ENCODE results near the gene TECTB.

TECTB gene

GRCh38 chr10:112275512-112276245 is 7.5 kb upstream of the TECTB start:
- DNase-seq (ENCODE audit: low read depth) = no peak

DNA sequence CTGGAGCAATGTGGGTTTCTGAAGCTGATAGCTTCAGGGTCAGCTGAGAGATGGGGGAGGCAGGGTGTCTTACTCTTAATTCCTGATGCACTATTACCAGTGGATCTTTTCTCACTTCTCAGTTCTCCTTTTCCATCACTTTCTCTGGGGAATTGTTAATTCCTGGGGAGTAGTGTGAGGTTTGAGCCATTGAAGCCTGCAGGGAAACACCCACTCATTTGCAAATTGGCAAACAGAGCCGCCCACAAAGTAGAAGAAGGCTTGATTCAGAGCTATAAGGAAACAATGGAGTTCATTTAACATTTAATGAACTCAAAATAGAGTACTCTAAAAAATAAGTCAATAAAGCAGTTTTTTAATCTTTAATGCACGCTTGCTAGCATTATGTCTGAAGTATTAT is 4.3 kb upstream of the TECTB start:
- DNase-seq (ENCODE audit: low read depth) = no peak

DNA sequence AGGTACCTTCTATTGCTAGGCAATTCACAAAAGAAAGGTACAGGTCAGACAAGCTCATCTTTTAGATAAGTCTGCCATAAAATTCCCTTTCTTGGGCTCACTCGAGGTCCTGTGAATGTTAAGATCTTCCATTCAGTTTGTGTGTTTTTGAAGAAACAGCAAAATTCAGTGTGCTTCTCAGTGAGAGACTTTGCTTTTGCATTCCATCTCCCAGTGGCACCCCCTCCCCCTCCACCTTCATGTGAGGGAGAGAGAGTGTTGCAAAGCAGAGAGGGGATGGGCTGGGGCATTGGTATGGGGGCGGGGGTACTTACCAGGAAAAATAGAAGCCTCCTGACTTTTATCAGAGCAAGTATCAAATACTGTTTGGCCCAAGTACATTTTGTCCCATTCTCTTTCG is 3.8 kb upstream of the TECTB start:
- DNase-seq (ENCODE audit: low read depth) = no peak

DNA sequence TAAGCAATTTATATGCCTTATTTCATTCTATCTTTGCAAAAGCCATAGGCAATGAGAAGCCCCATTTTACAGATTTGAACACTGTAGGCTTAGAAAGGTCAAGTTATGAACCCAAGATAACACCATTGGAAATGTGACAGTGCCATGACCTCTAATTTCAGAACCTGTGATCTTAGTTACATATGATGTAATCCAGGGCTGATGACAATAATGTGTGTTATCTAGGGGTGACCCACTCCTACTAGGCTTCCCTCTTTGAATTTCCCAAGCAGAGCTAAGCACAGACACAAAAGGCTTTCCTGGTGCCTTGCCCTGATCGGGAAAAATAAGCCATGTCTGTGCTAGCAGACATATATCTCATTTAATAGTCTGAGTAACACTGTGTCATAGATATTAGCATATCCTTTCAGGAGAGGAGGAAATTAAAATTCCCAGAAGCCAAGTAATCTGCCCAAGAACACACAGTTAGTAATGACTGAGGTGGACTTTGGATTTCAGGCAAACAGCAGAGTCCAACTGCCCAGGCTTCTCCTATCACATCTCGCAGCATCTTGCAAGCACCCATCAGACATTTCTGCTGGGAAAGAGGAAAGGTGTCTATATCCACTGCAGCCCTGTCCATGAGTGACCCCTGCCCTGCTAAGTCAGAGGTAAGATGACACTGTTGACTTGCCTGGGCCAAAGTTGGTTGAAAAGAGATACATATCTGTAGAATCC is 2.8 kb upstream of the TECTB start:
- no peak for DNase-seq (ENCODE audit: low read depth)

DNA sequence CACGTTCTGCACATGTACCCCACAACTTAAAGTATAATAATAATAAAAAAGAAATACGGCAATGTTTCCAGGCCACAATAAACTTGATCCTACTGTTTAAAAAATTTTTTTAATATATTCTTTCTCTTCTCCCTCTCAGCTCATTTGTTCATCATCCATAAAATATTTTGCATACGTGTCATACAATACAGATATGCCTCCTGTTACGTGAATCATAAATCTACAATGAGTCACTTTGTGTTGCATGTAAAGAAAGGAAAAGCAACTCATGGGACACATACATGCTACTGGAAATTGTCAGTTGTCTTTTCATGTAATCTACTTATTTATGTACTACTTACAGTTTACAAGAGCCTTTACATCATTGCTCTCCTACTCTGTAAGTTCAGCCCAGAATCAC is 1.1 kb upstream of the TECTB start:
- no peak for DNase-seq (ENCODE audit: low read depth)

GRCh38 chr10:112286837-112287818 is 3.9 kb downstream of the TECTB start:
- DNase-seq (ENCODE audit: low read depth) = no peak

GRCh38 chr10:112287844-112288243 is 4.6 kb downstream of the TECTB start:
- DNase-seq (ENCODE audit: low read depth) = no peak

DNA sequence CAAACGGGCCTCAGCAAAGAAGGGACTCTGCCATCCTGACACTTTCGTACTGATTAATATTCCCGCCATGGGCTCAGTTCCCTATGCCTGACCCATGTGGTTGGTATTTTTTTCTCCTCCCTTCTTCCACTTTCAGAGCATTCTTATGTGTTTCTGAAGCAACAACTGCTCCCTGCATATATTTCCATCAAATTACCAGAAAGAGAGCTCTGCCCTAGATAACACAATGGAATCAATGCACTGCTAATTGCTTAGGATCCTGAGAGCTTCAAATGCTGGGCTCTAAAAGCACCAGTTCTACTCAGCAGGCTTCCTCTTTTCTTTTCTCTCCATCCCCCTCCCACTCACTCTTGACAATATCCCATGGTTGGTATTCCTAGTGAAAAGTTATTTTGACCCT is 5.3 kb downstream of the TECTB start:
- no peak for DNase-seq (ENCODE audit: low read depth)

GRCh38 chr10:112289373-112290053 is 6.3 kb downstream of the TECTB start:
- no peak for DNase-seq (ENCODE audit: low read depth)

DNA sequence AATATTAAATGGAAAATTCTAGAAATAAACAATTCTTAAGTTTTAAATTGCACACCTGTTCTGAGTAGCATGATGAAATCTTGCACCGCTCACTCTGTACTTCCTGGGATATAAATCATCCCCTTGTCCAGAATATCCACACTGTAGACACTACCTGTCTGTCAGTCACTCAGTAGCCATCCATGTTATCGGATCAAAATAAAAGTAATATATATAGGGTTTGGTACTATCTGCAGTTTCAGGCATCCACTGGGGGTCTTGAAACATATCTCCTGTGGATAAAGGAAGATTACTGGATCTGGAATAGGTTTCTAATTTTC is 6.8 kb downstream of the TECTB start:
- no peak for DNase-seq (ENCODE audit: low read depth)

DNA sequence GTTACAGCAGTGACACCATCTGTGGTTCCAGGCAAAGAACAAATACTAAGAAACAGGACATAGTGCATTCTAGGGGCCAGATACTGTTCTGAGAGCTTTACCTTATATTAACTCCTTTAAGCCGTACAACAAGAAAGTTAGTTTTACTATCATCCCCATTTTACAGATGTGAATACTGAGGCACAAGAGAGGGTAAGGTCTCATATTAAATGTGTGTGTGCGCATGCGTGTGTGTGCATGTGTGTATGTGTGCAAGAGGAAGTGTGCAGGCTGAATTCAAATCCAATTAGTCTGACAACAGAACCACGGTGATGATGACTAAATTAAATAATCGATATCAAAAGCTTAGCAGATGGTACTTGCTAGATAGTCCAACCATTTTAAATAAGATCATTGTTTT is 11.0 kb downstream of the TECTB start:
- DNase-seq (ENCODE audit: low read depth) = no peak

DNA sequence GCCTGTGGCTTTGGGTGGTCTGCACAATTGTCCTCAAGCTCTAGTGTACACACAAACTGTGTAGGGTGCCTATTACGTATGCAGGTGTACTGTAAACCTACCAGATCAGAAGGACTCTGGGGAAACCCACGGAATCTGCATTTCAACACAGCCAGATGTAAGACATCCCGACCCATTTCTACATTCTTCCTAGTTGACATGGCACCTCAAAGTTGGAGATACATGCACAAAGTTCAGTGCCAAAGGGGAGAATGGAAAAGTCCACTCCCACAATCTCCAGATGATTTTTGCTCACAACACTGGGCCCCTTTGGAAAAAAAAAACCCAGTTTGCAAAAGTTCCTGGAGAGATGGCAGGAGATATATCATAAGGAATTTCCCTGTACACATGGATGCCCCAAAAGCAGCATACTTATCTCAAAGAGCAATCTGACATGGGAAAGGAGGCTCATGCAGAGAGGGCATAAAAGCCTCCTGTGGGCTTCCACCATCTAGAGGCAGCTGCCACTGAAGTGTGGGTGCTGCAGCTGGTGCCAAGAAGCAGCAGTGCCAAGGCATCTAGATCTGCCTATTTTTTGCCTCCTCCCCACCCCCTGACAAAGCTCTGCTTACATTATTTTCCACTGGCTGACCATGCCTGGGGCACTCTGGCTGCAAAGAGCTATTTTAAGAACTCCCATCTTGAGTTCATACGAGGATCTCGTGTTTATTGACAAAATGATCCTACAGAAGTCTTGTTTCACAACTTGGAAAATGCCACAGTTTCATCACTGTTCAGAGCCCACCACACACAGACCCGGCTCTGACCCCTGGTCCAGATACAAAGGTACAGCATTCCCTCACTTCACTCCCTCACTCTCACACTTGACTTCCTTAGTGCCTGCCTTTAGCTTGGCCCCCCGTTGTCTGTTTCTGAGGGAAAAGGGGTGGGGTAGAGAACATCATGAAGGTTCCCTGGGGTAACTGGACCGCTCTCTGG is 12.9 kb downstream of the TECTB start:
- no peak for DNase-seq (ENCODE audit: low read depth)

DNA sequence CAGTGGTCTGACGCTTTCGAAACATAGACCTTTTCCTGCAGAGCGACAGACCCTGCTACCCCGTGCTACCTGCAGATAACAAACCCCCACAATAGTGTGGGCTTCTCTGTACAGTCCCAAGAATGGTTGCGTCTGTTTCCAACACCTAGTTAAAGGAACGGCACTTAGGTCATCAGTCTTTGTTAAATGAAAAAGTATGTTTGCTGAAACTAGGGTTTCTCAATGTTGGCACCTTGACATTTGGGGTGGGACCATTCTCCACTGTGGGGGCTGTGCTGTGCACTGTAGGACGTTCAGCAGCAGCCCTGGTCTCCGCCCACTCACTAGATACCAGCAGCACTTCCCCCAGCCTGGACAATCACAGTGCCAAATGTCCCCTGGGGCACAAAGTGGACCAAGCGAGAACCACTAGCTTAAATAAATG is 13.7 kb downstream of the TECTB start:
- DNase-seq (ENCODE audit: low read depth) = no peak

GRCh38 chr10:112298581-112298980 is 15.4 kb downstream of the TECTB start:
- DNase-seq (ENCODE audit: low read depth) = no peak

DNA sequence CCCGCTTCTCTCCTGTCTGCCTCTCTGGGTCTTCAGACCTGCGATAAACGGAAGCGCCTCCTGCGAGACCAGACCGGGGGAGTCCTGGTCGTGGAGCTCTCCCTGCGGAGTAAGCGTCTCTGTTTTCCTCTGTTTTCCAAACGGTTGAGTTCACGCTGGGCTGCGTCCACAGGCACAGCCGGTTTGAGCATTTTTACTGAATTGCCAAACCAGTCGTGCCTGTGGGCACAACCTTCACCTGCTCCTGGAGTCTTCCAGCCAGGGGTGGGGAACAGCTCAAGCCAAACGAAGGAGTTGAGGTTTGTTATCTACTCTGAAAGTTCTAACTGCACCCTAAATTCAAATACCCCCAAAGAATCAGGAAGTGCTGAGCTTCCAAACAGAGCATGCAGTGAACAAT is 16.3 kb downstream of the TECTB start:
- DNase-seq (ENCODE audit: low read depth) = no peak

DNA sequence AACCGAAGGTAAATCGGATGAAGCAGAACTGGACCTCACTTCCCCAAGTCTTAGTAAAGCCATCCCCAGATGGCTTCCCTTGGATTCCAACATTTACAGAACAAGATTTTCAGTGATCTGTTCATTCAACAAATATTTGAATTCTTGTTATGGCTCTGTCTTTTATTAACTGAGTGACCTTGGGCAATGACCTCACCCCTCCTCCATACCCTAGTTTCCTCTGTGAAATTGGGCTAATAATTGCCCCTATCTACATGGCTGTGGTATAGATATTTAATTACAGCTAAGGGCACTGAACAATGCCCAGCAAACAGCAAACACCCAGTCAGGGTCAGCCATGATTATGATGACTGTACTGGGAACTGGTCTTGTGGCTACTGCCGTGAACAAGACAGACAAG is 19.1 kb downstream of the TECTB start:
- no peak for DNase-seq (ENCODE audit: low read depth)

- no peak for DNase-seq (ENCODE audit: low read depth)
Measured at GRCh38 chr10:112303528-112303927, 20.3 kb downstream of the TECTB start.

DNA sequence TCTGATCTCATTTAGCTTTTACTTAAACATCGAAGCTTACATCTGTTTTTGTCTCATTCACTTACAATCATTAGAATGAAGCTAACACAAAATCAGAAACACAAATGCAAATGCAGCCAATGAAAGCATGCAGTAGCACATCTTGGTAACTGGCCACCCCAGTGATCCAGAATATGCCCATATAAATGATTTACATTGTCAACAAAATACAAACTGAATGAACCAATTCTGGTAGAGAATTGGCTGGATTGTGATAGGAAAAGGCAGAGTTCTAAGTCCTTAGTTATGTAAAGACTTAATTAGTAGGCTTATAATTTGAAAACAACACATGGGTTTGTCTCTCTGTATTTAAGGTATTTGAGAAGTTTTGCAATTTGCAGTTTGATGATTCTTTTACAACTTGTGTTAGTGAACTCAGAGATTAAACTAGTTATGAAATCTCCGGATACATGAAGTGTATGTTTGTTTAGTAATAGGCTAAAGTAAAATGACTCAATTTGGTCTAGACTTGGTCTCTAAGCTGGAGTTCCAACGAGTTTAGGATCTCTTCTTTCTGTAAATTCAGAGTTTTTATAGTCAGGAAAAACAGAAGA is 21.2 kb downstream of the TECTB start:
- no peak for DNase-seq (ENCODE audit: low read depth)

DNA sequence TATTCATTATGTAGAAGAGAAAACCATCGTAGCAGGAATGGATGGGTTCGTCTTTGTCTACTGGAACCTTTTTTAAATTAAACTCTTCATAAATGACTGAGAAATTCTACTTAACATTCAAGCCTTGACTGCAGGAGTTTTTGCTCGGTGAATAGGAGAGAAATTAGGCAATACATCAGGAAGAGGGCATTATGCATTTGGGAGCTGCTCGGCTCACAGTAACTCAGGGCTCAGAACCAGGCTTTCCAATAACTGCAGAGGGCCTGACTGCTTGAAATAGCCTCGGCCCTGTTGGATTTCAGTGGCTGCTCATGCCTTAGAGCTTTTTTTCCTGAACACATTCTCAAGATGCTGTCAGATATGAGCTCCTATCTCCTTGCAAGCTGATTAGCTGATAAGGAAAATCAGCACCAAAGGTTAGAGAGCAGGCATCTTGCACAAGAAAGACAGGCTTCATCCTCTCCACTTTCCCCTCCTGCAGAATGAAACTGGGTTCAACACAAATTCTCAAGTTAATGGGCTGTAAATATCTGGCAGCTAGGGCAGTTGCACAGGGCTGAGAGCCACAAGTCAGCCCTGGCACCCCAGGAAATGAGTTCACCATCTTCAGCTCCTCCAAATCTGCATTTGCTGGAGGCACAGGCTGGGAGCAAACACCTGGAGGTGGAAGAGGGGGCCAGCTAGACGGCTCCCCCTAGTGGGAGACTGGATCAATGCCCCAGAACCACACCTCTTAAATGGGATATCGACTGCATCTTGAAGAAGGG is 24.3 kb downstream of the TECTB start:
- peak; percentile 14 for DNase-seq (ENCODE audit: low read depth)

DNA sequence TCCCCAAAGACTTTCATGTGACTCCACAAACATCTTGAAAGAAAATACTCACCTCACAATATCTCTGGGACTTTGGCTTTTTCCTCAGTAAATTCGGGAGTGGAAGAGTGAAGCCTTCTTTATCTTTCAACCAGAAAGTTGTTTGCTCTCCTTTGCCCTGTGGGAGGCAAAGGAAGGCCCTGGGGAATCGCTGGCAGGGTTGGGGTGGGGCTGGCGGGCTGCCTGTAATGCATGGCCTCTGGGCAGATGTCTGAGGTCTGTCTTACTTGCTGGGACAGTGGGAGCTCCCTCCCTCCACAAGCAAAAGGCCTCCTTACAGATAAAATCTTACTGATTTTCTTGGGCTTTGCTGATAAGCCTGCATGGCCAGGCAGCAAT is 24.9 kb downstream of the TECTB start:
- DNase-seq (ENCODE audit: low read depth) = no peak
